ENCODE results near the gene TCEA3.

TCEA3 gene

DNA sequence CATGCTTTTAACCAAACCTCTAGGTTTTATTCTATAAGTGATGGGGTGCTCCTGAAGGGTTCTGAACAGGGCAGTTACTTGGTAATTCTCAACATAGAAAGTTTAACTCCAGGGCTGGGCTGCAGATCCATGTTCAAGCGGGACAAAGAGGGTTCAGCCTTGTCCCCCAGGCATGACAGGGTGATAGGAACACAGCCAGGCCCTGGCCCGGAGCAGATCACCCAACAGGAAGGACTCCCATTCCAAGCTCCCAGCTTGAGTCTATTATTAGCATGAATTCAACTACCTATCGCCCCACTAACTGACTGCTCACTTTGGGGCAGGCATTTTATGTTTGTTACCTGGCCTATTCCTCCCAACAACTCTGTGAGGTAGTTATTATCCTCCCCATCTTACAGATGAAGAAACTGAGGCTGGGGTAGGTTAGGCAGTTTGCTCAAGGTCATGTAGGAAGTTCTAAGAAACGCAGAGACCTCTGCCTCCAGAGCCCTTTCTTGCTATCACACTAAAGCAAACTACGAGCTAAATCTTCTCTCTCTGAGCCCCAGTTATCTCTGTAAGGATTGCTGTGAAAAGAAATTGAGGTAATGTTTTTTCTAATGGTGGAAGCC is 44.9 kb upstream of the TCEA3 start:
- TF ChIP-seq, protein P1, sequence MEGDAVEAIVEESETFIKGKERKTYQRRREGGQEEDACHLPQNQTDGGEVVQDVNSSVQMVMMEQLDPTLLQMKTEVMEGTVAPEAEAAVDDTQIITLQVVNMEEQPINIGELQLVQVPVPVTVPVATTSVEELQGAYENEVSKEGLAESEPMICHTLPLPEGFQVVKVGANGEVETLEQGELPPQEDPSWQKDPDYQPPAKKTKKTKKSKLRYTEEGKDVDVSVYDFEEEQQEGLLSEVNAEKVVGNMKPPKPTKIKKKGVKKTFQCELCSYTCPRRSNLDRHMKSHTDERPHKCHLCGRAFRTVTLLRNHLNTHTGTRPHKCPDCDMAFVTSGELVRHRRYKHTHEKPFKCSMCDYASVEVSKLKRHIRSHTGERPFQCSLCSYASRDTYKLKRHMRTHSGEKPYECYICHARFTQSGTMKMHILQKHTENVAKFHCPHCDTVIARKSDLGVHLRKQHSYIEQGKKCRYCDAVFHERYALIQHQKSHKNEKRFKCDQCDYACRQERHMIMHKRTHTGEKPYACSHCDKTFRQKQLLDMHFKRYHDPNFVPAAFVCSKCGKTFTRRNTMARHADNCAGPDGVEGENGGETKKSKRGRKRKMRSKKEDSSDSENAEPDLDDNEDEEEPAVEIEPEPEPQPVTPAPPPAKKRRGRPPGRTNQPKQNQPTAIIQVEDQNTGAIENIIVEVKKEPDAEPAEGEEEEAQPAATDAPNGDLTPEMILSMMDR (conservative IDR thresholded peaks at IDR 0.05; ENCODE audit: low read depth), result no peak
- DNase-seq (ENCODE audit: low spot score), result no peak
- POLR2A ChIA-PET (ENCODE audit: low non-redundant PET), result interaction anchor here (0.5 kb wide), 1 partner anchor 16 kb away, joined by 6 read pairs; no protein-coding TSS in a partner anchor
- no peak overlapping the region for H3K27ac ChIP-seq
- CTCF ChIA-PET, result no interaction called here

DNA sequence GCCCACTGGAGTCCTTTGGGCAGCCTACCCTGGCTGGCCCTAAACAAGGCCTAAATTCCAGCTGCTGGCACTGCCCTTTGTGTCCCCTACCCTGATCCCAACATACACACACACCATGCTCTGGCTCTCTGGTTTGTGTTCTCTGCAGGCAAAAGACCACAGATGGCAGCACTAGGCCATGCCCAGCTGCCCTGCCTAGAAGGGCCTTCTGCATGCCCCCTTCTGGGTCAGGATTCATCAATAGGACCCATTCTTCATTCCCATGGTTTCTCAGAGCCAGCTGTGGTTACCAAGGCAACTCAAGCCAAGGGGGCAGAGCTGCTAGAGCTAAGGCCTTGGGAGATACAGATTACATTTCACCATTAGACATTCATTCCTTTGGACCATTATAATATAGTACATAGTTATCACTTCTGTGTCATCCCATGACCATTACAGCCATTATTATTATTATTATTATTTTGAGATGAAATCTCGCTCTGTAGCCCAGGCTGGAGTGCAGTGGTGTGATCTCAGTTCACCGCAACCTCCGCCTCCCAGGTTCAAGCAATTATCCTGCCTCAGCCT is 42.0 kb upstream of the TCEA3 start:
- TF ChIP-seq, protein P1 (conservative IDR thresholded peaks at IDR 0.05; ENCODE audit: low read depth), result no peak
- no peak overlapping the region for H3K27ac ChIP-seq
- no peak for DNase-seq (ENCODE audit: low spot score)
- ChIA-PET CTCF (interaction anchor here (0.6 to 1.7 kb wide), 2 partner anchors 63 to 418 kb away, joined by 3 to 5 read pairs; no protein-coding TSS in a partner anchor), POLR2A (ENCODE audit: low non-redundant PET) (no interaction called here)

DNA sequence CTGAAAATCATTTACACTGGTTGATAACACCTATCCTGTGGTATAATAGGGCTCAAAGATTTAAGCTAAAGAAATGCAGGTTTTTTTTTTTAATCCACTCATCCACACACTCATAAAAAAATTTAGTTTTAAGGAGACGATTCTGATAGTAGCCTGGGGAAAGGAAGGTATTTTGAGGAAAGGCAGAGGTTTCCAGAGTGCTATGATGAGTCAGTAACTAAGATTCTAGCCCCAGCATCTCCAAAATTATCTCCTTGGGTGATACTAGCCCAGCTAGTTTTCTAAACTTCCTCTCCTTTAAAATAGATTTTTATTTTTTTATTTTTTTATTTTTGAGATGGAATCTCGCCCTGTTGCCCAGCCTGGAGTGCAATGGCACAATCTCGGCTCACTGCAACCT is 38.7 kb upstream of the TCEA3 start:
- no peak overlapping the region for H3K27ac ChIP-seq
- TF ChIP-seq, protein P1 (conservative IDR thresholded peaks at IDR 0.05; ENCODE audit: low read depth), result no peak
- ChIA-PET POLR2A (ENCODE audit: low non-redundant PET) (no interaction called here), CTCF (interaction anchor here (0.7 kb wide), 1 partner anchor 12 kb away, joined by 4 read pairs; no protein-coding TSS in a partner anchor)
- DNase-seq (ENCODE audit: low spot score), result no peak

DNA sequence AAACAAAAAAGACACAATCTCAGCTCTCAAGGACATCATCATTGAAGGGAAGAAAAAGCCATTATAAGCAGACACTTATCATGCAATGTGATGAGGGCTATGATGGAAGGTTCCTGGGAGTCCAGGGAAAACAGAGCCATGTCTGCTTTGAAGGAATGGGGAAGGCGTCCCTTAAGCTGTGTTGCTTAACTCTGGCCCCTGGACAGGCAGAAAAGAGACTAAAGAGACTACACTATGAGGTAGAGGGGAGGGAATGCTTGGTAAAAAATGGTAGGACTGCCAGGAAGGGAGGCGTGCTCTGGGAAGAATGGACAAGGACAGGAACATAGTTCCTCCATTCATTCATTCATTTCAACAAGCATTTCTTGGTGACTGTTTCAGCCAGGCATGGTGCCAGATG is 38.2 kb upstream of the TCEA3 start:
- POLR2A ChIA-PET (ENCODE audit: low non-redundant PET), result no interaction called here
- TF ChIP-seq, protein P1 (conservative IDR thresholded peaks at IDR 0.05; ENCODE audit: low read depth), result no peak
- DNase-seq (ENCODE audit: low spot score), result no peak
- no peak overlapping the region for H3K27ac ChIP-seq
- CTCF ChIA-PET, result interaction anchor here (0.6 kb wide), 1 partner anchor 753 kb away, joined by 3 read pairs; no protein-coding TSS in a partner anchor

DNA sequence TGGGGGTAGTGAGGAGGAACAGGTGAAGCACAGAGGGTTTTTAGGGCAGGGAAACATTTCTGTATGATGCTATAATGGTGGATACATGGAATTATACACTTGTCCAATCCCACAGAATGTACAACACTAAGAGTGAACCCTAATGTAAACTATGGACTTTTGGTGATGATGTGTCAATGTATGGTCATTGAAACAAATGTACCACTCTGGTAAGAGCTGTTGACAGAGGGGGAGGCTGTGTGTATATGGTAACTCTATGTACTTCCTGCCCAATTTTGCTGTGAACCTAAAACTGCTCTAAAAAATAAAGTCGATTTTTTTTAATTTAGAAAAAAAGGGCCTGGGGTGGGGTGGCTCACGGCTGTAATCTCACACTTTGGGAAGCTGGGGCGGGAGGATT is 36.5 kb upstream of the TCEA3 start:
- H3K27ac ChIP-seq, result no peak overlapping the region
- TF ChIP-seq, protein P1 (conservative IDR thresholded peaks at IDR 0.05; ENCODE audit: low read depth), result no peak
- no peak for DNase-seq (ENCODE audit: low spot score)
- ChIA-PET CTCF (interaction anchor here (0.9 kb wide), 1 partner anchor 36 kb away, joined by 5 read pairs; no protein-coding TSS in a partner anchor), POLR2A (ENCODE audit: low non-redundant PET) (no interaction called here)

DNA sequence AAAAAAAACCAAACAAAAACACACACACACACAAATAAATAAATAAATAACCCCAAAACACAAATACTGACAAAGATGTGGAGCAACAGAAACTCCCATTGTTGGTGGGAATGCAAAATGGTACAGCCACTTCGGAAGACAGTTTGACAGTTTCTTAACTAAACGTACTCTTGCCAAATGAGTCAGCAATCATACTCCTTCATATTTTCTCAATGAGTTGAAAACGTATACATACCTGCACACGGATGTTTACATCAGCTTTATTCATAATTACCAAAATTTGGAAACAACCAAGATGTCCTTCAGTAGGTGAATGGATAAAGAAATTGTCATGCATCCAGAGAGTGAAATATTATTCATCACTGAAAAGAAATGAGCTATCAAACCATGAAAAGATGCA is 36.0 kb upstream of the TCEA3 start:
- DNase-seq (ENCODE audit: low spot score), result no peak
- no peak overlapping the region for H3K27ac ChIP-seq
- ChIA-PET POLR2A (ENCODE audit: low non-redundant PET) (no interaction called here), CTCF (interaction anchor here (0.9 kb wide), 1 partner anchor 36 kb away, joined by 5 read pairs; no protein-coding TSS in a partner anchor)
- TF ChIP-seq, protein P1 (conservative IDR thresholded peaks at IDR 0.05; ENCODE audit: low read depth), result no peak

Measured in RWPE1 (cell line).